Spleen (tissue), 11 donors: ENCODE data around the gene VANGL2. TPM values are rescaled to one million over a fixed set of nuclear protein-coding genes. Genes with fewer than 3 reads are reported as not detected.

Experiments used
- DNase-seq: peaks from one replicate; pipeline ENCODE4 v3.0.0-alpha.2; 2020
- H3K27ac ChIP-seq, 8 donors: fragments of 200-600 bp; sonication (generic) in 7 of 8; 1 replicate in 4 of 8; 2 replicates in 4 of 8; pipeline versions ENCODE4 v1.5.0 to v1.8.0; 2016 to 2021; ENCODE audit warnings: inconsistent platforms in 4 of 8, mild to moderate bottlenecking in 4 of 8, moderate library complexity in 1 of 8
- H3K27me3 ChIP-seq, 7 donors: fragments of 200-600 bp; sonication (generic) in 6 of 7; replicated peaks in 1 of 7; 1 replicate in 4 of 7; 2 replicates in 3 of 7; pipeline versions ENCODE4 v1.5.0 to v1.8.0; 2016 to 2021; ENCODE audit warnings: inconsistent platforms in 3 of 7, mild to moderate bottlenecking in 1 of 7
- H3K36me3 ChIP-seq, 6 donors: fragments of 200-600 bp; sonication (generic) in 5 of 6; 1 replicate in 4 of 6; 2 replicates in 2 of 6; pipeline versions ENCODE4 v1.5.0 to v1.8.0; 2016 to 2021; ENCODE audit warnings: inconsistent platforms in 2 of 6
- H3K4me1 ChIP-seq, 6 donors: fragments of 200-600 bp; sonication (generic) in 5 of 6; 1 replicate in 3 of 6; 2 replicates in 3 of 6; pipeline versions ENCODE4 v1.5.0 to v1.8.0; 2016 to 2021; ENCODE audit warnings: inconsistent platforms in 3 of 6
- H3K4me3 ChIP-seq, 8 donors: fragments of 200-600 bp; sonication (generic) in 7 of 8; 1 replicate in 4 of 8; 2 replicates in 4 of 8; pipeline versions ENCODE4 v1.5.0 to v1.8.0; 2016 to 2021; ENCODE audit warnings: inconsistent platforms in 4 of 8, mild to moderate bottlenecking in 4 of 8, moderate library complexity in 2 of 8
- H3K9me3 ChIP-seq, 8 donors: fragments of 200-600 bp; sonication (generic) in 7 of 8; 1 replicate in 4 of 8; 2 replicates in 4 of 8; pipeline versions ENCODE4 v1.5.0 to v1.8.0; 2016 to 2021; ENCODE audit warnings: inconsistent platforms in 4 of 8
- POLR2A ChIP-seq, 3 donors: fragments of 450-650 bp; IDR thresholded peaks; one replicate each; pipeline ENCODE4 v1.5.1; 2017; ENCODE audit warnings: antibody characterized with exemption in 3 of 3, mild to moderate bottlenecking in 1 of 3
- POLR2AphosphoS5 ChIP-seq, 3 donors: sonication (generic); formaldehyde crosslinking; IDR thresholded peaks; one replicate each; pipeline ENCODE4 v1.5.1; 2017; ENCODE audit warnings: antibody characterized with exemption in 3 of 3
- WGBS, 5 donors: extraction: QIAGEN DNeasy Blood & Tissue Kit in 3 of 5; methylation state at CpG; one replicate each; pipeline versions ENCODE4 v1.1.5 to v1.1.7; 2013 to 2018; 5-methylcytosine and 5-hydroxymethylcytosine counted together
- intact Hi-C: fragments of 100-400 bp; cut with DNase I; formaldehyde crosslinking; loops from one replicate; pipeline ENCODE4 v1.15.0; 2023; ENCODE audit warnings: low total_unique reads
- polyA plus RNA-seq, 3 donors: library from polyadenylated mRNA; stranded (reverse); fragments of 200-250 nt; gene quantifications; one replicate each; pipeline ENCODE4 v1.2.1, GENCODE V29; 2013
- total RNA-seq, 7 donors: library from RNA; depleted of rRNA in 3 of 7; stranded (reverse); fragments of >200 nt in 3 of 7; fragmentation: NEBNext Ultra II Directional in 4 of 7; extraction: Animal tissue kit (Norgen Biotek cat#: 25700) in 4 of 7; gene quantifications; one replicate each; pipeline versions ENCODE4 v1.1.0 to v1.2.1, GENCODE V29; 2016 to 2021
- TF ChIP-seq, protein P1 (sequence below), 11 experiments: fragments of 200-600 bp in 7 of 11; fragments of 450-650 bp in 4 of 11; sonication (generic) in 4 of 11; IDR thresholded peaks in 8 of 11; conservative IDR thresholded peaks in 3 of 11; 1 replicate in 7 of 11; 2 replicates in 4 of 11; pipeline versions ENCODE4 v1.4.0 to v1.8.0; 2016 to 2021; ENCODE audit warnings: antibody characterized with exemption in 11 of 11, inconsistent platforms in 4 of 11, mild to moderate bottlenecking in 1 of 11
- donor health status: healthy with polysubstance abuse.
- donor health status: DM: no; HTN: no; CAD: no; lungs with moderate emphysema.
- donor health status: DM: no; HTN: no; CAD: no.
- donor health status: Bipolar disorder and iron deficiency.
- donor health status: healthy.
- donor health status: DM: no; HTN: no; CAD: no.
- donor health status: DM: yes; HTN: yes; CAD: no.

Gene VANGL2
- total and polyA plus RNA-seq, 10 donors, result 0.65 to 7.7 (median 2.0) TPM

DNA sequence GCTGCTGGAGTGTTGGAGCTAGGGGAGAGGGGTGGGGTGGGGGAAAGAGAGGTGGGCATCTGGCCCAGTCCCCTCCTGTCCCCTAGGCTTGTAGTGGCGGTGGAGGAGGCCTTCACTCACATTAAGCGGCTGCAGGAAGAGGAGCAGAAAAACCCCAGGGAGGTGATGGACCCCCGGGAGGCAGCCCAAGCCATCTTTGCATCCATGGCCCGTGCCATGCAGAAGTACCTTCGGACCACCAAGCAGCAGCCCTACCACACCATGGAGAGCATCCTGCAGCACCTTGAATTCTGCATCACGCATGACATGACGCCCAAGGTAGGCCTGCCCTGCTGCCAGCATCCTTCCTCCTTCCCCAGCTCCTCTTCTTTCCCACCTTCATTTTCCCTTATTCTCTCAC, 23.6 kb downstream of the VANGL2 start:
- intact Hi-C loops, result no loop called here

DNA sequence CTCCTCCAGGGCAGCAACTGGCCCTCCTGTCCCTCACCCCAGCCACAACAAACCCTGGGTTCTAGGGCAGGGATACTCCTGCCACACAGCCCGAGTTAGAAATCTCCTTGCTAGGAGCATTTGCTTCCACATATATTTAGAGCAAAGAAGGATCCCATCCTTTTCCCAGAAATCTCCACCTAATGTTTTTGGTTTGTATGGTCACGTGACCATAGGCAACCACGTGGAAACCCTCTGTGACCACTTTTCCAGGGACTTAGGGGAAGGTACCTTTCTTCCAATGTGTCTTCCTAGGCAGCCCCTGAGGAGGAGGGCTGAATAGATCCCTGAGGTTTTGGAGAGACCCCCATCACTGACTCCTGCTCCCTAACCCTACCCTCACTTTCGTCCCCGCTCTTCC, 25.5 kb downstream of the VANGL2 start:
- DNase-seq, result no peak
- WGBS, 5 donors, result 89 to 95% (median 90%) methylated on average over 5 of the region's 5 CpGs
- no peaks in the 10 kb centered on the region for H3K36me3 ChIP-seq
- TF ChIP-seq, protein P1, sequence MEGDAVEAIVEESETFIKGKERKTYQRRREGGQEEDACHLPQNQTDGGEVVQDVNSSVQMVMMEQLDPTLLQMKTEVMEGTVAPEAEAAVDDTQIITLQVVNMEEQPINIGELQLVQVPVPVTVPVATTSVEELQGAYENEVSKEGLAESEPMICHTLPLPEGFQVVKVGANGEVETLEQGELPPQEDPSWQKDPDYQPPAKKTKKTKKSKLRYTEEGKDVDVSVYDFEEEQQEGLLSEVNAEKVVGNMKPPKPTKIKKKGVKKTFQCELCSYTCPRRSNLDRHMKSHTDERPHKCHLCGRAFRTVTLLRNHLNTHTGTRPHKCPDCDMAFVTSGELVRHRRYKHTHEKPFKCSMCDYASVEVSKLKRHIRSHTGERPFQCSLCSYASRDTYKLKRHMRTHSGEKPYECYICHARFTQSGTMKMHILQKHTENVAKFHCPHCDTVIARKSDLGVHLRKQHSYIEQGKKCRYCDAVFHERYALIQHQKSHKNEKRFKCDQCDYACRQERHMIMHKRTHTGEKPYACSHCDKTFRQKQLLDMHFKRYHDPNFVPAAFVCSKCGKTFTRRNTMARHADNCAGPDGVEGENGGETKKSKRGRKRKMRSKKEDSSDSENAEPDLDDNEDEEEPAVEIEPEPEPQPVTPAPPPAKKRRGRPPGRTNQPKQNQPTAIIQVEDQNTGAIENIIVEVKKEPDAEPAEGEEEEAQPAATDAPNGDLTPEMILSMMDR (IDR thresholded peaks at IDR 0.05 in 8 of 11, conservative IDR thresholded peaks at IDR 0.05 in 3 of 11), result no peak
- no peak for TF ChIP-seq POLR2AphosphoS5 (IDR thresholded peaks at IDR 0.05)
- no peak for TF ChIP-seq POLR2A (IDR thresholded peaks at IDR 0.05)
- no peaks in the 10 kb centered on the region for H3K27me3 ChIP-seq
- intact Hi-C loops, result no loop called here
- no peak overlapping the region for H3K4me3 ChIP-seq
- peaks cover 18 to 34% (median 31%) of the 10 kb centered on the region in 6 donors for H3K4me1 ChIP-seq
- H3K9me3 ChIP-seq, result no peaks in the 10 kb centered on the region
- no peak overlapping the region for H3K27ac ChIP-seq

More for the DNA sequence above, 23.6 kb downstream of the VANGL2 start:
- H3K4me3 ChIP-seq, result no peak overlapping the region
- H3K4me1 ChIP-seq, result peaks cover 11 to 15% (median 13%) of the 10 kb centered on the region in 6 donors
- H3K9me3 ChIP-seq, result no peaks in the 10 kb centered on the region
- TF ChIP-seq POLR2A (IDR thresholded peaks at IDR 0.05) (no peak), POLR2AphosphoS5 (IDR thresholded peaks at IDR 0.05) (no peak)
- TF ChIP-seq, protein P1 (IDR thresholded peaks at IDR 0.05 in 8 of 11, conservative IDR thresholded peaks at IDR 0.05 in 3 of 11), result no peak
- WGBS, 5 donors, result 93 to 100% (median 96%) methylated on average over 7 of the region's 7 CpGs
- no peak overlapping the region for H3K27ac ChIP-seq
- no peak for DNase-seq
- H3K27me3 ChIP-seq, result no peaks in the 10 kb centered on the region
- H3K36me3 ChIP-seq, result no peaks in the 10 kb centered on the region

DNA sequence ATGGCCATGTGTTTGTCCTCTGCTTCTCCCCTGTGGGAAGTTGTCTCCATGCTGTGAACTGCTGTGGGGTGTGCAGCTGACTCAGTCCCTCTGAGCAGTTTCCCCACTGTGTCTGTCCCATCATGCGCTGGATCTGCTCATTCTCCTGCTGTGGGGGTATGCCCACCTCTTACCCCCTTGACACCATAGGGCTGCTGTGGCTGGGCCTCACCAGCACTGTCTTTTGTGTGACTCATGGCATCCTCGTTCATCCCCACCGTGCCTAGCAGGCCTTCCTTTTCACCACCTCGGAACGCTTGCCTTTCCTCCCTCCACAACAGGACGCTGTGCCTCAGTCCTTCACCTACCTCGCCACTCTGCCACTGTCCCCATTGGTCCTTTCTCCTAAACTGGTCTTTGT, 27.3 kb downstream of the VANGL2 start:
- TF ChIP-seq, protein P1 (IDR thresholded peaks at IDR 0.05 in 8 of 11, conservative IDR thresholded peaks at IDR 0.05 in 3 of 11), result no peak
- TF ChIP-seq POLR2AphosphoS5 (IDR thresholded peaks at IDR 0.05) (no peak), POLR2A (IDR thresholded peaks at IDR 0.05) (no peak)
- intact Hi-C loops, result loop anchor here (2.0 kb wide), 1 partner anchor 179 kb away; no protein-coding TSS in a partner anchor
- no peaks in the 10 kb centered on the region for H3K36me3 ChIP-seq

DNA sequence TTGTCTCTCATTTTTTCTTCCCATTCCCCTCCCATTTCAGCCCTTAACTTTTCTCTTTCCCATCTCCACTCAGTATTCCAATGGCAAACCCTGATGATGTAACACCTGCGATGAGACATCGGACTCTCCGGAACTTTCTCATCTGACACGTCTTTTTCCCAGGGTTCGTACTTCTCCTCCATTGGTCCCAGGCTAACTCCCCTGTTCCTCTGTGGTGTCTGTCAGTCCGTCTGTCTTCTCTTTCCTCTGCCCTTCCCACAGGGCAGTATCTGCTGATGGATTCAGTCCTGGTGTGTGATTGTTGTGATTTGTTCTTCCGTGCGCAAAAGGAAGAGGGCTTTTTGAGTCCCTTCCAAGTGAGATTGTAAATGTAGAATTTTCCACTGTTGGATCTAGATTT, 27.7 kb downstream of the VANGL2 start:
- DNase-seq, result no peak
- H3K36me3 ChIP-seq, result no peaks in the 10 kb centered on the region
- no peaks in the 10 kb centered on the region for H3K27me3 ChIP-seq
- no peak overlapping the region for H3K4me3 ChIP-seq
- WGBS, 5 donors, result 93 to 96% (median 94%) methylated on average over 8 of the region's 8 CpGs
- intact Hi-C loops, result loop anchor here (2.0 kb wide), 1 partner anchor 179 kb away; no protein-coding TSS in a partner anchor
- no peaks in the 10 kb centered on the region for H3K9me3 ChIP-seq
- peak overlapping the region in 7 of 8 donors; percentile 81 to 94 (median 84) for H3K27ac ChIP-seq
- TF ChIP-seq POLR2AphosphoS5 (IDR thresholded peaks at IDR 0.05) (no peak), POLR2A (IDR thresholded peaks at IDR 0.05) (no peak)
- TF ChIP-seq, protein P1 (IDR thresholded peaks at IDR 0.05 in 8 of 11, conservative IDR thresholded peaks at IDR 0.05 in 3 of 11), result no peak
- peaks cover 18 to 56% (median 49%) of the 10 kb centered on the region in 6 donors for H3K4me1 ChIP-seq

More for the DNA sequence above, 27.3 kb downstream of the VANGL2 start:
- no peaks in the 10 kb centered on the region for H3K27me3 ChIP-seq
- no peak for DNase-seq
- peak overlapping the region in 6 of 8 donors; percentile 14 to 94 (median 84) for H3K27ac ChIP-seq
- peaks cover 18 to 52% (median 45%) of the 10 kb centered on the region in 6 donors for H3K4me1 ChIP-seq
- no peak overlapping the region for H3K4me3 ChIP-seq
- no peaks in the 10 kb centered on the region for H3K9me3 ChIP-seq
- 89 to 96% (median 95%) methylated on average over 7 of the region's 7 CpGs for WGBS, 5 donors
